ENCODE measurements around the gene GIMAP5. TPM values are rescaled to one million over a fixed set of nuclear protein-coding genes. Genes with fewer than 3 reads are reported as not detected.

Gene GIMAP5
- total RNA-seq, 1 experiment from 2014 or later = not detected

GRCh38 chr7:150759479-150759878 lies 22.3 kb downstream of the GIMAP5 start:
- Histone ChIP-seq H3K14ac (ENCODE audit: insufficient read depth, low read length) (no peak overlapping the region), H3K4ac (ENCODE audit: low read depth, low read length) (no peak overlapping the region), H3T11ph (ENCODE audit: low read length) (no peak overlapping the region), H2BK12ac (ENCODE audit: insufficient read length, low read depth, low read length) (no peak overlapping the region), H3K4me2 (ENCODE audit: insufficient read depth, insufficient read length, low read length) (no peak overlapping the region), H3K23ac (ENCODE audit: insufficient read length, low read depth, low read length) (no peak overlapping the region), H2BK5ac (ENCODE audit: insufficient read length, low read length) (no peak overlapping the region), H4K91ac (ENCODE audit: insufficient read length, low read depth, low read length) (no peak overlapping the region), H2AFZ (ENCODE audit: low read length) (no peak overlapping the region), H2BK15ac (ENCODE audit: low read depth, low read length) (no peak overlapping the region), H3K79me2 (ENCODE audit: insufficient read depth, low read length) (no peaks in the 10 kb centered on the region), H3K79me1 (ENCODE audit: insufficient read depth, low read depth, low read length, poor library complexity, severe bottlenecking) (no peaks in the 10 kb centered on the region), H3K9ac (ENCODE audit: extremely low read depth, insufficient read length, low read length) (no peak overlapping the region), H2AK5ac (ENCODE audit: insufficient read length, low read length) (no peak overlapping the region), H3K56ac (ENCODE audit: insufficient read length, low read depth, low read length) (no peak overlapping the region), H3K27me3 (ENCODE audit: insufficient read depth, low read length) (no peaks in the 10 kb centered on the region; the same call in 1 of the 2 replicates), H4K8ac (replicated peaks; ENCODE audit: insufficient read length, low read depth, low read length) (no peak overlapping the region), H2BK120ac (ENCODE audit: low read depth, low read length, poor library complexity, severe bottlenecking) (no peak overlapping the region), H4K20me1 (ENCODE audit: control insufficient read depth, insufficient read depth, insufficient read length) (no peaks in the 10 kb centered on the region), H2BK20ac (ENCODE audit: low read depth, low read length, poor library complexity, severe bottlenecking) (no peak overlapping the region), H3K9me3 (ENCODE audit: control insufficient read depth, low read depth, low read length) (no peaks in the 10 kb centered on the region), H3K23me2 (ENCODE audit: insufficient read length, low read depth, low read length, poor library complexity, severe bottlenecking) (no peaks in the 10 kb centered on the region), H3K27ac (ENCODE audit: insufficient read length, low read depth, low read length) (no peak overlapping the region), H3K18ac (ENCODE audit: insufficient read length, low read depth, low read length) (no peak overlapping the region), H4K5ac (ENCODE audit: insufficient read length, low read depth, low read length) (no peak overlapping the region), H3K4me1 (ENCODE audit: insufficient read depth, low read length) (no peaks in the 10 kb centered on the region)
- Mint-ChIP-seq H3K27ac (no peak overlapping the region), H3K4me3 (no peak overlapping the region), H3K27me3 (ENCODE audit: low read depth) (peaks cover 67% of the 10 kb centered on the region), H3K9me3 (peaks cover 4 to 5% of the 10 kb centered on the region in 2 experiments; a peak in 2 of 5 replicates), H3K4me1 (no peaks in the 10 kb centered on the region), H3K36me3 (ENCODE audit: insufficient read depth in 1 of 3, low read depth in 3 of 3) (no peaks in the 10 kb centered on the region)
- WGBS (ENCODE audit: extremely low coverage, insufficient read length, low lambda C conversion rate) = no CpG with 5 or more reads among the region's 1 CpG
- no peak for DNase-seq
- no peak for TF ChIP-seq CTCF (conservative IDR thresholded peaks at IDR 0.05)
